HK-2 (cell line): ENCODE results near the gene STEAP3.

Source experiments
- DNase-seq: peaks from one replicate; pipeline ENCODE4 v3.0.0-alpha.2; 2018; ENCODE audit not compliant: unreplicated experiment

The STEAP3 gene

DNA sequence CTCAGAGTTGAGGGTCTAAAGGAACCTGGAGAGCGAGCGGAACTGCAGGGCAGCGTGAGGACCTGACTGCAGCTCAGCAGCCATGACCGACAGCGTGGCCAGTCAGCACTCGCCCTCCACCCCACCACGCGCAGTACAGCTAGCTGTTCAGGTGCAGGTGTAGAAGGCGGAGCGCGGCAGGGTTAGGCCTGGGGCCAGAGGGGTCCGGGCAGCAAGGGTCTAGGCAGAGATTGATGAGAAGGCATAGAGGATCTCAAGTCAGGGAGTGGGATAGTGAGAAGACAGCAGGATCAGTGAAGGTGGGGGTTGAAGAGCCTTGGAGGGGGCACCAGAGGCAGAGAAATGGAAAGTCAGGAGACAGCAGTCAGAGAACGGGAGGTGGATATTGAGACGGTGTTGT, 71.0 kb downstream of the STEAP3 start:
- DNase-seq: no peak

DNA sequence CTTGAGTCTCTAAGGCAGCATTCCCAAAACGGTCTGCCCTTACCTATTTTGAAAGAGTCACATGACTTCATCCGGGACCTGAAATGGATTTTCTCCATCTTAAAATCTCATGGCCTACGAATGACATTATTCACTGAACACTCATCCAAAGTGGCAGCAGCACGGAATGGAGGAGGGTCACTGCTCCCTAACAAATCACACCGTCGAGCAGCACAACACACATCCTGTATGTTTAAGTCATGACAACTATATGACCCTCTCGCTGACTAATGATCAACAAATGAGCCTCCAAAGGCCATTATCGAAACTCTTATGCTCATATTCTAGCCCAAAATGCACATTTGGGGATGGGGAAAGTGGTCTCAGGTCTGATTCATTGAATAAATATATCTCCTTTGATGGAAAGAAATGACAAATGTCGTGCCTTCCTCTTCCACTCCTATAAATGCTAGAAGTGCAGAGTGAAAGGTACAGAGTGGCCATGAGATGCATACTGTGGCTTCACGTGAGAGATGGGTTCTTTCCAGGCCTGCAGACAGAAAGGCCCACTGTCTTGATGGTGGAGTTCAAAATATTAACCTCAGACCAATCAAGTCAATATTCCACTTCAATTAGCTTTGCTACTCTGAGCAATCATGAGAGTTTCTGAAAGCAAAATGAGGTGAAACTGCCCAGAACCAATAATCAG, 72.2 kb downstream of the STEAP3 start:
- DNase-seq: no peak

DNA sequence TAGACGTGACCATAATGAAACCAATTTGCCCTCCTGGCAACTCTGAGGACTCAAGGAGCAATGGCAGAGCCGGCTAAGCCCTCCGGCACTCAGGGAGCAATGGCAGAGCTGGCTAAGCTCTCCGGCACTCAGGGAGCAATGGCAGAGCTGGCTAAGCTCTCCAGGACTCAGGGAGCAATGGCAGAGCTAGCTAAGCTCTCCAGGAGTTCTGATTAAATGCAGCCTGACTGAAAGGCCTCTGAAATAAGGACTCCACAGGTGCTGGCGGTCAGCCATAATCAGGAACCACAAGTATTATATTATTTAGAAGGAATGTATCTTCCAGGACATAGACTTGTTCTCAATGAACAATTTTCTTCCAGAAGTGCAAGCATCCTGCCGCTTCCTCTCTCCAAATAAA, 77.8 kb downstream of the STEAP3 start:
- no peak for DNase-seq

DNA sequence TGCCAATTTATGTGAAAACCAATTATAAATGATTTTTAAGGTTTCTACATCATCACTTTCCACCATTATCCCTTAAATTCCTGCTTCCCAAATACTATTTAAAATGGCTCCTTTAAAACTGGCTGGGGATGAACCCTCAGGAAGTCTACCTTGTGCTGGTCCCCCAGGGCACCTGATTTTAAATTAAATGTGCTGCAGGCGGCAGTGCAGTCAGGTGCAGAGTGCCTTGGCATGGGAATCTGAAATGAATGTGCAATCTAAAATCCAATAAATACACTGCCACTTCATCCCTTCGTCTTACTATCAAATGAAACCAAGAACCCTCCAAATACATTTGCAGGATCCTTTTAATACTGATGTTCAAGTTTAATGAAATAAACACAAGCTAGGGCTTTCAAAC, 81.2 kb downstream of the STEAP3 start:
- no peak for DNase-seq

DNA sequence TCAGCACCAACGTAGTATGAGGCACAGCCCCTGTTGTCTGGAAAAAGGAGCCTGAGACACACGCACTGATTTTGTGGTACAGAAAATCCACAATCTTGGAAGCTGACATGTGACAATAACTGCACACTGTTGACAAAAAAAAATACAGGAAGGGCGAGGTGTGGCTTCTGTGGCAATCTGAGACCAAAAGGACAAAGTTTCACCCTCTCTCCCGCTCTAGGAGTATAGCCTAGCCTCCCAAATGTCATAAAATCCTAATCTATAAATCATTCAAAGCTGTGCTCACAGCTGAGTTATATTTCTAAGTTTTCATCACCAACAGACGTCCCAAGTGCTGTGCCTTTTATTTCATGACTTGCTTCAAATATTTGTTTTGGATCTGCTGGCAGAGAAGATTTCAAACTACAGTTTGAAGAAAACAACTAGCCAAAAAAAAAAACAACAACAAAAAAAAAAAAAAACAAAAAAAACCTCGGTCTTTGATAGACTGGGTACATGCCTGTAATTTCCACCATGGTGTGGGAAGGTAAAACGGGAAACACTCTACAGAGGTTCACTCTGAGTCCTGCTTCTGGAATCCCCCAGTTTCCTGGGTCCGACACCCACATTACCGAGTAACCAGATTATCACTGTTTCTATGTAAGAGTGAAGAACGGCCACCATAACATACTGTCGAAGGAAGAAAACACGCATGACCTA, 82.0 kb downstream of the STEAP3 start:
- no peak for DNase-seq

DNA sequence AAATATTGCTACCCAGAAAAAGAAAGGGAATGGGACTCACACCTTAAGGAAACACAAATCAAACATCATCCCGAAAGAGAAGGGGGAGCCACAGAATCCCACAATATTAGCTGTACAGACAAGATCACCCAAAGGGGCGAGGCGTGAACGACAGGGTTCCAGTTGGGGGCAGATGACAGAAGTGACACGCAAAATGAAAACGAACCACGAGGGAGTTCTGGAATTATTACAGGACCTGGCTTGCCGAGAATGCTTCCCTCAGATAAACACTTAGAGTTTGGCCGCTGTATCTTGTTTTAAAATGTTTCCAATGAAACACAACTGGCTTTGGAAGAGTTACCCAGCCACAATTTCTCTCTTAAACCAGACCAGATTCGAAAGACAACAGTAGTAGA, 82.6 kb downstream of the STEAP3 start:
- DNase-seq: no peak

DNA sequence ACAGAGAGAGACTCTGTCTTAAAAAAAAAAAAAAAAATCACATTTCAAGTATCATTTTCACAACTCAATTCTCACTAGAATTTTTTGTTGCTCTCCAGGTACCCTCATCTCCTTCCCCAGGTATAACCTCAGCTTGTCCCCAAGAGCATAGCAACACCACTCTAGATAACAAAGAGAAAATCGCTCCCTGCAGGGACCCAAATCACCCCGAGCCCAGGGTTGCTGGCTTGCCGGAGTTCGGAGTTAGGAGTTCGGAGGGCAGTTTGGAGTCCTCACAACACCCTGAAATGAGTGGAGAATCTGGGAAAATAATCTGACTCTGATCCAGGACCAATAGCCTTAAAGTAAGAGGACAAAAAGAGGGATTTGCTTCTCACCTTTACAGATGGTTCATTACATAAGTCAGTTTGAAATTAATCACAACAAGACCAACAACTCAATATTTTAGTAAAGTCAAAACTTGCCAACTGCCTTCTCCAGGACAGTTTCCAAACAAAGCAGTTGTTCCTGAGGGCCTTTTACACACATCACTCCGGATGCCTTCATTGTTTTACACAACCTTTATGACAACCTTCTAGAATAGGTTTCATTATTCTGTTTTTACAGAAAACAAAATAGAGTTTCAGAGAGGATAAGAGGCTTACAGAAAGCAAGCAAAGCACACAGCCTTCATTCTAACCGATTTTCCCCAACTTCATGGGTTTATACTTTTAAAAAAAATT, 83.9 kb downstream of the STEAP3 start:
- DNase-seq: no peak

DNA sequence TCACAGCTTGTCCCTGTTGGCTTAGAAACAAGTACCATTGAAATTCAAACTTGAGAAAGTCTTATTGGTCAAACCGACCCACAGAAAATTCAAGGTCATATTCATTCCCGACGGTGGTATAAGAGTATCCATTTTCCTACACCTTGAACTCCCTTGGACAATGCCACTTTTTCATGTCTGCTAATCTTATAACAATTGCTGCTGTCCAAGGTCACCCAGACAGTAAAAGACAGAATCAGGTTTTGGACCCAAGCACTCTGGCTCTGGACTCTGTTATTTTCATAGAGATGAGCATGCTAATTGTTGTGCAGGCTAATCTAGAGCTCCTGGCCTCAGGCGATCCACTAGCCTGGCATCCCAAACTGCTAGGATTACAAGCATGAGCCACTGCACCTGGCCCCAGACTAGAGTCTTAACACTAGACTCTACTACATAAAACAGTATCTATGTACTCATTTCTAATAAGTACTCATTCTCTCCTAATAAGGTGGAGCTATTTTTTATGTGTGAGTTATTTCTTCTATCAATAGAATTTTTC, 85.2 kb downstream of the STEAP3 start:
- DNase-seq: no peak

DNA sequence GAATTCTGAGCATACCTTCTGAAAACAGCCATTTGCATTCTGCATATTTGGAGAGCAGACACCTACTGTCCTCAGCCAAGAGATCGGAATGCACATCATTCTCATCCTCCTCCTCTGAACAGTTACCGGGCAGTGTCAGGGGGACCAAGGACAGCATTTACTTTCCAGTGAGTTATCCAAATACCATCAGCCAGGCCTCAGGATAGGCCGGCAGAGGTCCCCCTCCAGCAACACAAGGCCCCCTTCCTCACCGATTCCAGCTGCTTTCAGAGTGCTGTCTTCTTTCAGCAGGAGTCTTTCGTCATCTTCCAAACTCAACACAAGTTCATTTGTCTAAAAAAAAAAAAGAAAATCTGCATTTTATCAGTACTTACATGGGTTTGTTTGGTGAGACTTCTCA, 87.7 kb downstream of the STEAP3 start:
- no peak for DNase-seq

DNA sequence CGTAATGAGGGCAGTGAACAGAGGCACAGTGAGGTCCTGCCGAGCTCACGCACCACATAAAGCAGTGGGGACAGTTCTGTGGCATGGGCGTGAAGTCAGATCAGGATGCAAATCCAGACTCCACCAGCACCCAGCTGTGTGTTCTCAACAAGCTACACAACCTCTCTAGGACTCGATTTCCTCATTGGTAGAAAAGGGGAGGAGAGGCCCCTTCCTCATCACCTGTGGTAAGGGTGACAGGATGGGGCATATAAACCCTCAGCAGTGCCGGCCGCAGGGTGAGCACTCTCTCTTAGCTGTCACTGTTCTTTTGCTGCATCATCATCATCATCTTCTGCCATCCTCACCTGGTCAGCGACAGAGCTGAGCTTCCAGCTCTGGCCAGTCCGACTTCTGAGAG, 88.2 kb downstream of the STEAP3 start:
- no peak for DNase-seq
